GM12872 (cell line): ENCODE results near the gene ST6GALNAC2.

ENCODE experiments used
- CTCF ChIP-seq: IDR thresholded peaks from 3 replicates; pipeline ENCODE4 v1.5.1; 2011; ENCODE audit warnings: low read depth, mild to moderate bottlenecking, low read length, moderate library complexity; ENCODE audit not compliant: insufficient read depth

Gene ST6GALNAC2

DNA sequence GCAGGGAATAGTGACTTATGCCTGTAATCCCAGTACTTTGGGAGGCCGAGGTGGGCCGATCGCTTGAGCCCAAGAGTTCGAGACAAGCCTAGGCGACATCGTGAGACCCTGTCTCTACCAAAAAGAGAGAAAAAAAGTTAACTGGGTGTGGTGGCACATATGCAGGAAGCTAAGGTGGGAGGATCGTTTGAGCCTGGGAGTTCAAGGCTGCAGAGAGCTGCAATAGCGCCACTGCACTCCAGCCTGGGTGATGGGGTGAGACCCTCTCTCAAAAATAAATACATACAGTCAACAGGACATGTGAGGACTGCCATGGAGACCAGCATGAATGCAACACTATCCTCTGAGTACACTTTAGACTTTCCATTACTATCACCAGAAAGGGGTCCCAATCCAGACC, 15.4 kb upstream of the ST6GALNAC2 start:
- TF ChIP-seq CTCF = no peak

DNA sequence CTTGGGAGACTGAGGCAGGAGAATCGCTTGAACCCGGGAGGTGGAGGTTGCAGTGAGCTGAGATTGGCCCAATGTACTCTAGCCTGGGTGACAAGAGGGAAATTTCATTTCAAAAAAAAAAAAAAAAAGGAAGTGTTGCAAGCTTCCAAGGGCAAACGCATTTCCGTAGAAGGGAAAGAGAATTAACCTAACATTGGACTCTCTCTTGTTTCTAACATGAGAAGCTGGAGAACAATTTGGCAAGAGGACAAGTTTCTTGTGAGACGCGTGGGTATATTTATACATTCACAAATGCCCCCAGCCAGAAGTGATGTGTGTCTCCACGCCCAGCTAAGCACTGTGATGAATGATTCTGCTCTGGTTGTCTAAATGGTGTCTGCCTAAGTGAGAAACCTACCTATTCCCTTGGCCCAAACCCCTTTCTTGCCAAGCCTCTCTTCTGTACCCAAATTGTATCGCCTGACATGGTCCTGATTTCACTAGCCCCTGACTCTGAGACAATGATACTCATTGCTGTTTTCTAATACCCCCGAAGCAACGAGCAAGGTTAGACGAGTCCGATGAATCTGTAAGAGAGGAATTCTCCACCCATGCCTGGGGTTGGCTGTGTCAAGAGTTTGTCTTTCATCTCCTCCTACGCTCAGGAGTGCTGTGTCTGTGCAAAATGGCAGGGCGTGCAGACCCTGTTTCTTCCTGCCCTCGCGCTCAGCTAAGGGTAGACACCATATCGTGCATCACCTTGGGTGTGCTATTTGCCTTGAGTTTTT, 14.2 kb upstream of the ST6GALNAC2 start:
- no peak for TF ChIP-seq CTCF

- no peak for TF ChIP-seq CTCF
Measured at GRCh38 chr17:76598004-76598439, 12.4 kb upstream of the ST6GALNAC2 start.

- TF ChIP-seq CTCF = no peak
Measured at GRCh38 chr17:76597156-76598003, 11.7 kb upstream of the ST6GALNAC2 start.

GRCh38 chr17:76594690-76595089, 9.0 kb upstream of the ST6GALNAC2 start:
- TF ChIP-seq CTCF = no peak

GRCh38 chr17:76593959-76594358, 8.3 kb upstream of the ST6GALNAC2 start:
- no peak for TF ChIP-seq CTCF

DNA sequence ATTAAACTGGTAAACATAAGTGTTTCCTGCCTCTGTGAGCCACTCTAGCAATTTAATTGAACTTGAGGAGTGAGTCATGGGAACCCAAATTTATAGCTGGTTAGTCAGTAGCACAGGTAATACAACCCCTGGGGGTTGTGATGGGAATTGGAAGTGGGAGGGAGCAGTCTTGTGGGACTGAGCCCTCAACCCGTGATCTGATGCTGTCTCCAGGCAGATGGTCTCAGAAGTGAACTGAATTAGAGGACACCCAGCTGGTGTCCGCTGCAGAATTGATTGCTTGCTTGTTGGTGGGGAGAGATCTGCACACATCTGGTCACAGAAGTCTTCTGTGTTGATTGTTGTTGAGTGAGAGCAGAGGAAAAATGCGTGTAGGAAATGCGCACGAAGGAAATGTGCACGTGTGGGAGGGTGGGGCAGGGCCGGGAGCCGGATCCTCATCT, 7.7 kb upstream of the ST6GALNAC2 start:
- no peak for TF ChIP-seq CTCF
